ENCODE data around the gene SUCLG2.

The SUCLG2 gene

DNA sequence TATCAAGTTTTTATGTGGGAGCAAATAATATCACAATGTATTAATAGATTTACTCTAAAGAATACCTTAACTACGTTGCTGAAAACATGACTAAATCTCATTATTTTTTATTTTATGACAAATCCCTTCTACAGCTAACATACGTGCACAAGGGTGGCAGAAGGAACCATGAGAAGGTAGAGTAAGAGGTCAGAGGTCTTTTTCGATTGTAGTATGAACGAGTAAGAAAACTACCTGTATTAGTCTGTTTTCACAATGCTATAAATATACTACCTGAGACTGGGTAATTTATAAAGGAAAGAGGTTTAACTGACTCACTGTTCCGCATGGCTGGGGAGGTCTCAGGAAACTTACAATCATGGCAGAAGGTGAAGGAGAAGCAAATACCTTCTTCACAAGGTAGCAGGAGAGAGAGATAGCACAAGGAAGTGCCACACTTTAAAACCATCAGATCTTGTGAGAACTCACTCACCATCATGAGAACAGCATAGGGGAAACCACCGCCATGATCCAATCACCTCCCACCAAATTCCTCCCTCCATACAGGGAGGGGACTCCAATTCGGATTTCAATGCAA is 95.3 kb downstream of the SUCLG2 start:
- TF ChIP-seq CTCF (IDR thresholded peaks at IDR 0.05; ENCODE audit: low read depth, low read length, poor library complexity, severe bottlenecking) (no peak), EZH2phosphoT487 (IDR thresholded peaks at IDR 0.05; ENCODE audit: borderline replicate concordance, low read length) (no peak)
- H3K79me2 ChIP-seq (ENCODE audit: control insufficient read depth, low read length) = peaks cover 8% of the 10 kb centered on the region

DNA sequence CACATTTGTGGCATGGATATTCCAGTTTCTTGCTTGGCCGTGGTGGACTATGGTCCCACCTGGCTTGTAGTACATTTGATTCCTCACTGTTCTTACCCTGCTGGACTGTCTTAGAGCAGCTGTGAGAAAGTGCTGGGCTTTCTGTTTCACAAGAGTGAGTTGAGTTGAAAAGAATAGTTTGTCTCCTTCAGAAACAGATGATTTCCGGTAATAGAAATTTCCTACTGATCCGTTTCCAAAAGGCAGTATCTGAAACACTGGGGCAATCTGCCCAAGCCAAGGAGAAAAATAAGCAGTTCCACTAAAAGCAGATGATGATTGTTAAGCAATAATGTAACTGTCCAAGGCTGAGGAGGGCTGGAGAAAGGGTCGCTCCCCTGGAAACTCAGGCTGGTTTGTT is 96.0 kb downstream of the SUCLG2 start:
- Histone ChIP-seq H3K79me2 (ENCODE audit: control insufficient read depth, low read length) (peaks cover 8% of the 10 kb centered on the region), H3K9me3 (ENCODE audit: control insufficient read depth, insufficient read depth, low read length) (no peaks in the 10 kb centered on the region), H3K4me3 (ENCODE audit: low read length) (no peak overlapping the region), H3F3A (ENCODE audit: control insufficient read depth, insufficient read depth) (no peaks in the 10 kb centered on the region), H3K27me3 (ENCODE audit: control insufficient read depth, low read length) (no peaks in the 10 kb centered on the region), H4K20me1 (ENCODE audit: control insufficient read depth, insufficient read depth, low read depth, low read length) (no peaks in the 10 kb centered on the region), H3K36me3 (ENCODE audit: control insufficient read depth, low read length) (peaks cover 33% of the 10 kb centered on the region), H3K9me2 (replicated peaks; ENCODE audit: control insufficient read depth, low read length) (no peaks in the 10 kb centered on the region), H3K27ac (ENCODE audit: low read depth, low read length) (no peak overlapping the region), H3K4me1 (ENCODE audit: control insufficient read depth, low read length) (no peaks in the 10 kb centered on the region), H3K4me2 (ENCODE audit: low read length) (no peak overlapping the region)
- TF ChIP-seq EZH2phosphoT487 (IDR thresholded peaks at IDR 0.05; ENCODE audit: borderline replicate concordance, low read length) (no peak), CTCF (IDR thresholded peaks at IDR 0.05; ENCODE audit: low read depth, low read length, poor library complexity, severe bottlenecking) (no peak)

More for the DNA sequence above, 95.3 kb downstream of the SUCLG2 start:
- Histone ChIP-seq H3K27me3 (ENCODE audit: control insufficient read depth, low read length) (no peaks in the 10 kb centered on the region), H3K9me2 (replicated peaks; ENCODE audit: control insufficient read depth, low read length) (no peaks in the 10 kb centered on the region), H3K4me3 (ENCODE audit: low read length) (no peak overlapping the region), H3F3A (ENCODE audit: control insufficient read depth, insufficient read depth) (no peaks in the 10 kb centered on the region), H3K27ac (ENCODE audit: low read depth, low read length) (no peak overlapping the region), H3K36me3 (ENCODE audit: control insufficient read depth, low read length) (peaks cover 32% of the 10 kb centered on the region), H3K4me1 (ENCODE audit: control insufficient read depth, low read length) (no peaks in the 10 kb centered on the region), H4K20me1 (ENCODE audit: control insufficient read depth, insufficient read depth, low read depth, low read length) (no peaks in the 10 kb centered on the region), H3K9me3 (ENCODE audit: control insufficient read depth, insufficient read depth, low read length) (no peaks in the 10 kb centered on the region), H3K4me2 (ENCODE audit: low read length) (no peak overlapping the region)

DNA sequence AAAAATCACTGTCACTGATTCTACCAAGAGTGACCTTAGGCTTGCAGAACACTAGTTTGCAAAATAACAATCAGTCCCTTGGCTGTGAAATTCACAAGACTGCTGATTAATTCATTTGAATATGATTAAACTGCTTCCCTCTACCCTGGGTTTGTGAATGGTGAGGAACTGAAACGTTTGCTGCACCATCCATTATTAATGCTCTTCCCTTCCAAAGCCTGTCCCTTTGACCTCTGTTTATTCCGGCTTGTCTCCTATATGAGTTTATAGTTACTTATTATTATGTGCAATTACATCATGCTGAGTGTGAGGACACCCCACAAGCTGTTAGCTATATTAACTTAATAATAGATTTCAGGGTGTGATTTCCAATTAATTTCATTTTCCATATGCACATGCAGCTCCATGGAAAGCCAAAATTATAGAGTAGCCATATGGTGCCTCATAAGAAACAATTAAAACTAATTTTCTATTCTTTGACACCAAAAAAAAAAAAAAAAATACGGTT is 96.5 kb downstream of the SUCLG2 start:
- H3K27ac ChIP-seq (ENCODE audit: low read depth, low read length) = no peak overlapping the region
- no peak for TF ChIP-seq EZH2phosphoT487 (IDR thresholded peaks at IDR 0.05; ENCODE audit: borderline replicate concordance, low read length)
- no peak for TF ChIP-seq CTCF (IDR thresholded peaks at IDR 0.05; ENCODE audit: low read depth, low read length, poor library complexity, severe bottlenecking)
- no peaks in the 10 kb centered on the region for H3F3A ChIP-seq (ENCODE audit: control insufficient read depth, insufficient read depth)
- H3K9me3 ChIP-seq (ENCODE audit: control insufficient read depth, insufficient read depth, low read length) = no peaks in the 10 kb centered on the region
- H3K79me2 ChIP-seq (ENCODE audit: control insufficient read depth, low read length) = peaks cover 8% of the 10 kb centered on the region
- no peak overlapping the region for H3K4me2 ChIP-seq (ENCODE audit: low read length)
- no peaks in the 10 kb centered on the region for H3K9me2 ChIP-seq (replicated peaks; ENCODE audit: control insufficient read depth, low read length)
- no peaks in the 10 kb centered on the region for H4K20me1 ChIP-seq (ENCODE audit: control insufficient read depth, insufficient read depth, low read depth, low read length)
- no peaks in the 10 kb centered on the region for H3K4me1 ChIP-seq (ENCODE audit: control insufficient read depth, low read length)
- H3K4me3 ChIP-seq (ENCODE audit: low read length) = no peak overlapping the region
- H3K36me3 ChIP-seq (ENCODE audit: control insufficient read depth, low read length) = peaks cover 30% of the 10 kb centered on the region
- H3K27me3 ChIP-seq (ENCODE audit: control insufficient read depth, low read length) = no peaks in the 10 kb centered on the region

Measured in DOHH2 (cell line).